ENCODE results near the gene ITPK1.

The ITPK1 gene

GRCh38 chr14:92907316-92907911 lies 208.3 kb downstream of the ITPK1 start:
- FAIRE-seq (no peak), DNase-seq (ENCODE audit: insufficient read length, low spot score) (no peak)

- FAIRE-seq (no peak), DNase-seq (ENCODE audit: insufficient read length, low spot score) (no peak)
Measured at GRCh38 chr14:92906823-92907222, 208.9 kb downstream of the ITPK1 start.

- no peak for DNase-seq (ENCODE audit: insufficient read length, low spot score)
- no peak for FAIRE-seq
Measured at GRCh38 chr14:92906420-92906819, 209.3 kb downstream of the ITPK1 start.

- DNase-seq (ENCODE audit: insufficient read length, low spot score) (no peak), FAIRE-seq (no peak)
Measured at GRCh38 chr14:92905667-92906066, 210.1 kb downstream of the ITPK1 start.

GRCh38 chr14:92903359-92903758 lies 212.4 kb downstream of the ITPK1 start:
- no peak for FAIRE-seq

DNA sequence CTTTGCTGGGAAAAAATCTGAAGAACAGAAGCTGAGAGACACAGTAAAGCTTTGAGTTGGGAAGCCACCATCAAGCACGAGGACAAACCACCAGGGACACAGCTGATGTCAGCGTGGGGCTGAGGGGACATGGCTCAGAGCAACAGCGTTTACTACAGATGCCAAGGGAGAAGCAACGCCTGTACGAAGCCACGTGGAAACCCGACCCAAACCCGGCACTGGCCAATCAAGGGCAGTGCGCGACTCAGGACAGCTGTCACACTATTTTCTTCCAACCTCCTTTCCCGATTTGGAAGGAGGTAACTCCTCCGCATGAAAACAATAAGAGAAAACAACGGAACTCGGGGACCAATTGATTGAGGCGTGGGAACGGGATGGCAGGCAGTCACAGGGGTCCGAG lies 213.0 kb downstream of the ITPK1 start:
- FAIRE-seq (no peak), DNase-seq (ENCODE audit: insufficient read length, low spot score) (no peak)

More at GRCh38 chr14:92903359-92903758, 212.4 kb downstream of the ITPK1 start:
- DNase-seq (ENCODE audit: insufficient read length, low spot score) = no peak

GRCh38 chr14:92902191-92902590 lies 213.5 kb downstream of the ITPK1 start:
- no peak for DNase-seq (ENCODE audit: insufficient read length, low spot score)
- FAIRE-seq = no peak

DNA sequence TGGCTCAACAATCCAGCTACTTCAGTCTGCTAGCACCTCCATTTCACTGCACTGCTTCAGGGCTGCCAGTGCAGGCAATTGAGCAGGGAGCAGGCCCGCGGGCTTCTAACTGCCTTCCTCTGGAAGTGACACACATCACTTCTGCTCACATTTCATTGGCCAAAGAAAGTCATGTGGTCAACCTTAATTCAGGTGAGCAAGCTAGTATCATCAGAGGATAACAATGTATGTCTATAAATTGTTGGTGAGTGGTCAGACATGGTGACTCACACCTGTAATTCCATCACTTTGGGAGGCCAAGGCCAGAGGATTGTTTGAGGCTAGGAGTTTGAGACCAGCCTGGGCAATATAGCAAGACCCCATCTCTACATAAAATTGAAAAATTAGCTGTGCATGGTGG lies 215.1 kb downstream of the ITPK1 start:
- FAIRE-seq = no peak
- DNase-seq (ENCODE audit: insufficient read length, low spot score) = no peak

DNA sequence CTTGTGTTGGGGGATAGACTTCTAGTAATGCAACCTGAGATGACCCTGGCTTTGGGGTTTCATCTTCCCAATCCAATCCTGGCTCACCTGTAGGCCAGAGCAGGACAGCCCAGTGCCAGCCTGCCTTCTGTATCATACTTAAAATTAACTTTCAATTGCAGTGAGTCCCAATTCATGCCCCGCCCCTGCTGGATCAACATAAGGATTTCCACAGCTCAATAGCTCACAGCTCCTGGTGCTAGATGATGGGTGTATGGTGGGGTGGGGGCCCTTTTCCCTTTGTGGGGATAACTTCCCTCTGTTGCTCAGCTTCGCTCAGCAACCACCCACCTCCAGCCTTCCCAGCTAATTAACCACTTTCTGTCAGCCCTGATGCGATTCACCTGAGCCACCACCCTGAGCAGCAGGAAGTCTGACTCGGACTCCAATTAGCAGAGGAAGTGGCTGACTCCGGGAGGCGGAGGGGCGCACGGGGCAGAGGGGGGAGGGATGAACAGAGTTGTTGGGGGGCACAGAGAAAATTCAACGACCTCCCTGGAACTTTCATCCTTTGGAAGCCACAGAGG lies 217.1 kb downstream of the ITPK1 start:
- no peak for FAIRE-seq
- no peak for DNase-seq (ENCODE audit: insufficient read length, low spot score)

- FAIRE-seq (no peak), DNase-seq (ENCODE audit: insufficient read length, low spot score) (no peak)
Measured at GRCh38 chr14:92897922-92898565, 217.7 kb downstream of the ITPK1 start.

DNA sequence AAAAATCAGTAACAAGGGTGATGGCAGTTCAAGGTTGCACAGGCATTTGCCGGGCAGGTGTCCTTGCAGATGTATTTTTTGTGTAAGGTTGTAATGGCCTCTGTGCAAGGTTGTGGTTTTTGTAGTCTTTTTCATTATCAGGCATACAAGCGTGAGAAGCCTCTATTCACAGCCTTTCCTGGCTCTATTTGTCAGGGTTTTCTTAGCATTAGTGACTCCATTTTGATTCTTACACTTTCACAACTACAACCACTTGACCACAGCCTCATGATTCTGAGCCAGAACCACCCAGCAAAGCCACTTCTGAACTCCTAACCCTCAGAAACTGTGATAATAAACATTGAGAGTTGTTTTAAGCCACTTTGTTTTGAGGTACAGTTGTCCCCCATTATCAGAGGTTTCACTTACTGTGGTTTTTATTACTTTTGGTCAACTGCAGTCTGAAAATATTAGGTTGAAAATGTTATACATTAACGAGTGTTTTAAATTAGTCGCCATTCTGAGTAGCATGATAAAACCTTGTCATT lies 220.3 kb downstream of the ITPK1 start:
- no peak for FAIRE-seq

GRCh38 chr14:92892589-92892988 lies 223.1 kb downstream of the ITPK1 start:
- DNase-seq (ENCODE audit: insufficient read length, low spot score) (no peak), FAIRE-seq (no peak)

More for the DNA sequence above, 220.3 kb downstream of the ITPK1 start:
- DNase-seq (ENCODE audit: insufficient read length, low spot score) = no peak

DNA sequence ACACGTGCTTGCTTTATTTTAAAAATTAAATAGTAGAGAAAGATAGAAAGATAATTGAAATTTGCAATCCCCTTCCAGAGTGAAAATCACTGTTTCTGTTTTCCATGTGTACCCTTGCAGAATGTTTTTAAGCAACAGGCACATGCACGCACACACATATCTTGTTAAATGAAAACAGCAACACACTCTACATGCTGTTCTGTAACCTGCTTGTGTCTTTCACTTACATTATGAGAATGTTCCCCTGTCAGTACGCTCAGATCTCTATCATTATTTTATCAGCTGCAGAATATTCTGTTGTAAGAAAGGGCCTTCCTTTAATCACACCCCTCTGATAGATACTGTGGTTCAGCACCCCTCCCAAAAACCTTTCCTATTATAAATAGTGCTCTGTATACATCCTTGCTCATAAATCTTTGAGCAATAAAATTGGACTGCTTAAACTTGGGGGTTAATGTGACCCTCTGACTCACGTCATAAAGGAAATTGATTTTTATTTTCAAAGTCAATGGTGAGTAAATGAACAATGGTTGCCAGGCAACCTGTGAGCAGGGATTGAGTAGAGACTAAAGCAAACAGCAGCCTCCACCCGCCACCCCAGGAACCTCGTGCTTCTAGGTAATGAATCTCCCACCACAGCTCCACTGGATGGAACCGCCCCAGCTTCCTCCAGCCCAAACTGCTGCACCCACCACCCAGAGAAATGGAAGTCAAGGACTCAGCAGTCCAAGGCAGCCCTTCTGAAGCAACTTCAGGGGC lies 224.7 kb downstream of the ITPK1 start:
- DNase-seq (ENCODE audit: insufficient read length, low spot score) (no peak), FAIRE-seq (no peak)

- FAIRE-seq (no peak), DNase-seq (ENCODE audit: insufficient read length, low spot score) (no peak)
Measured at GRCh38 chr14:92888896-92889295, 226.8 kb downstream of the ITPK1 start.

DNA sequence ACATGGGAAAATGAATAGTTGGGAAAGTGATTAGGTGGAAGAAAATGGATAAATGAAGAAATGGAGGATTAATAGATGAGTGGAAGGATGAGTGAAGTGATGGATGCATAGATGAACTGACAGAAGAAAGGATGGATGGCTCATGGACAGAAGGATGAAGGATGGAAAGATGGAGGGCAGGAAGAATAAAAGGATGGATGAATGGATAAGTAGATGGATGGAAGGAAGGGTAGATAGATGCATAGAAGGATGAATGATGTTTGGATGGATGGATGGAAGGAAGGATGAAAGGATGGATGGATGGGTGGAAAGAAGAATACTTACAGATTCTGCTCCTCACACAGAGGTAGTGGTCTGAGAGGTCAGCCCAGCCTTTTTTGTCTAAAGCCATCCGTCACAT lies 228.6 kb downstream of the ITPK1 start:
- no peak for FAIRE-seq

More for the DNA sequence above, 228.6 kb downstream of the ITPK1 start:
- no peak for DNase-seq (ENCODE audit: insufficient read length, low spot score)

Data from GM19239 (cell line).